Mesodermal cell (in vitro differentiated cells): ENCODE measurements around the gene LGALS12.

Experiments used
- H3K27ac ChIP-seq: 2 replicates; pipeline ENCODE4 v1.7.0; 2013; ENCODE audit warnings: mild to moderate bottlenecking, low read depth, low read length, moderate library complexity; ENCODE audit not compliant: severe bottlenecking
- H3K36me3 ChIP-seq: 2 replicates; pipeline ENCODE4 v1.7.1; 2013; ENCODE audit warnings: mild to moderate bottlenecking, low read length, moderate library complexity; ENCODE audit not compliant: control insufficient read depth, insufficient read depth
- H3K4me1 ChIP-seq: one replicate; pipeline ENCODE4 v1.7.1; 2013; ENCODE audit warnings: mild to moderate bottlenecking, low read length; ENCODE audit not compliant: insufficient read depth, control insufficient read depth, poor library complexity, severe bottlenecking
- H3K4me3 ChIP-seq: 2 replicates; pipeline ENCODE4 v1.7.0; 2013; ENCODE audit warnings: low read length, control low read depth, mild to moderate bottlenecking; ENCODE audit not compliant: insufficient read depth, poor library complexity, severe bottlenecking; ENCODE audit errors: extremely low read depth
- H3K9me3 ChIP-seq: 2 replicates; pipeline ENCODE4 v1.7.1; 2013; ENCODE audit warnings: mild to moderate bottlenecking, low read length, moderate library complexity; ENCODE audit not compliant: control insufficient read depth
- WGBS, 2 experiments: methylation state at CpG; one replicate each; pipeline ENCODE4 v1.1.5; 2013; ENCODE audit warnings: missing lambda C conversion rate in 2 of 2; ENCODE audit not compliant: insufficient coverage in 2 of 2; 5-methylcytosine and 5-hydroxymethylcytosine counted together

The LGALS12 gene

DNA sequence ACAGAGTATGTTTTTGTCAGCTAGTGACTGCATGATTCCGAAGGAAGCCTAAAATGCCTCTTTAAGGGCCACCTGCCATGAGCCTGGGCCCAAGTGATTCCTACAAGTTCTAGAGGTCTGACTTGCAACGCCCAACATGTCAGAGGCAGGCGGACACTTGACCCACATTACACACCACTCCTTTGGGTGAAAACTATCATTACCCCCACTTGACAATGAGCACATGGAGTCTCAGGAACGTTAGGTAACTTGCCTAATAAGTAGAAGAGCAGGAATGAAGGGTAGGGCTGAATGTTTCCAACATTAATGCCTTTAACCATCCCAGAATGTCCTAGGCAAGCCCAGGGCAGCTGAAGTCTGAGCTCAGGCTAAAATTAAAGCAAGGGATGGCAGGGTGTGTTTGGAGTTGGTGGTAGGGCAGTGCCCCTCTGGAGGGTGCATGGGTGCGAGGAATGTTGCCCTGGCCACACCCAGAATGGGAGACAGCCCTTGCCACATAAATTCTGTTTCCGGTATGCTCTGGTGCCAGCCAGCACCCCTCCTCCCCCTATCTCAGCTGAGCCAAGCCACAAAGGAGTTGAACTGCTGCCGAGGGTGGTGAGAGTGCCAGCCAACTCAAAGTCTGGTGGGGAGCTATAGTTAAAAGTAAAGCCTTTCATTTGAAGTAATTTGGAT lies 54.8 kb downstream of the LGALS12 start:
- H3K4me3 ChIP-seq, result no peak overlapping the region
- H3K9me3 ChIP-seq, result no peaks in the 10 kb centered on the region
- no peaks in the 10 kb centered on the region for H3K36me3 ChIP-seq
- H3K4me1 ChIP-seq, result no peaks in the 10 kb centered on the region
- H3K27ac ChIP-seq, result no peak overlapping the region
- WGBS, 2 experiments, result 78 to 82% methylated on average over 3 to 4 of the region's 7 CpGs

DNA sequence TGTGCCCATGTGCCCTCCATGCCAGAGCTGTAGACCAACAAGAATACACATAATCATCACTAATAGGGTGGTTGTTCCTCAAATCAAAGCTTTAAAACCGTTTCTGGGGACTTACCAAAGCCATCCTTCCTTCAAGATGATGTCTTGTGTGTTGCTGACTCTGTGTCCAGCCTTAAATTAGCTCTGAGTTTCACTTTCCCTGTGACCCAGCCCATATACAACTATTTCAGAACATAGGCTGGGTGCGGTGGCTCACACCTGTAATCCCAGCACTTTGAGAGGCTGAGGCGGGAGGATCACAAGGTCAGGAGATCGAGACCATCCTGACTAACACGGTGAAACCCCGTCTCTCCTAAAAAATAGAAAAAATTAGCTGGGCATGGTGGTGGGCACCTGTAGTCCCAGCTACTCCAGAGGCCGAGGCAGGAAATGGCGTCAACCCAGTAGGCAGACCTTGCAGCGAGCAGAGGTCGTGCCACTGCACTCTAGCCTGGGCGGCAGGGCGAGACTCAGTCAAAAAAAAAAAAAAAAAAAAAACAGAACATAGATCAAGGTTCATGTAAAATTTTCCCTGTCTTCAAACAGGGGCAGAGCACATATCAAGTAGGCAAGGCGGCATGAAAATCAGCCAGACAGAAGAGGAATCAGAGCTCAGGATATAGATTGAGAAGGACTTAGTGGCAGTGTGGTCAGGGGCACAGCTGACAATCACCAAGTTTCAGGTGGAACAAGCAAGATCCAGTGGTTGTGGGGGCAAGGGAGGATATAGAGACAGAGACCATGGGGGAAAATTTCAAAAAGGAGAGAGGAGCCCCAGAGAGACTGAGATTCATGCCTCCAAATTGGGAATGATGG lies 57.5 kb downstream of the LGALS12 start, which contains the start of gene PLAAT2:
Gene PLAAT2, minus strand, starts transcription at position 179 of the 855 bp plus-strand sequence. Its CDS starts 55 bp downstream, at position 124.
- H3K36me3 ChIP-seq, result no peaks in the 10 kb centered on the region
- H3K9me3 ChIP-seq, result no peaks in the 10 kb centered on the region
- H3K4me3 ChIP-seq, result no peak within 1 kb of the TSS
- no peaks in the 10 kb centered on the region for H3K4me1 ChIP-seq
- H3K27ac ChIP-seq, result no peak within 1 kb of the TSS
- 92 to 99% methylated on average over 4 to 8 of the region's 13 CpGs for WGBS, 2 experiments

DNA sequence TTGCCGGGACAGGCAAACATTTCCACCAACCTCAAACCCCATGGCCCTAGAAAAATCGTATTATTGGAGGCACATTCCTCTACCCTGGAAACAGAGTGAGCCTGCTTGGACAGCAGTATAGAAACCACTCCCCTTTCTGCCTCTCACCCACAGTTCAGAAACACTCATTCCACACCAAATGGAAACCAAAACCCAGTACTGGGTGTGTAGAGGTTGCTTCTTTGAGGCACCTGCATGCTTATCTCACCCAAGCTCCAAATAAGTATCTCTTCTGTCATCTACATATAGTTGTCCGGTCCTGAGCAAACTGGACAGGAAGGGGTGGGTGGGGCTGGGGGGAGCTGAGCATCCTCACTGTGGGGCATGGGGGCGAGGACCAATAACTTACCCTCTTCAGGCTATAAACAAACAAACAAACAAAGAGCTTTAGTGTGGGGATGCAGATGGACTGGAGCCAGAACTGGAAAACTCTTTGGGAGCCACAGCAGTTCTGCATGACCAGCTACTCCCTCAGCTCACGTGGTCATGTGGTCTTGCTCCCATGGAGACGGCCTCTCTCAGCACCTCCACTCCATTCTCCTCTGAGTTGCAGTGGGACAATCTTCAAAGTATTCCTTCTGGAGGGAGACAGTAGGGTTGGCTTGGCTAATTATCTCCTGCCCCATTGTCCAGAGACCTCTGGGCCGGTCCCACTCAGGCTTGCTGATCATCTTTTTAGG lies 58.3 kb downstream of the LGALS12 start:
- Histone ChIP-seq H3K9me3 (no peaks in the 10 kb centered on the region), H3K4me3 (no peak overlapping the region), H3K27ac (no peak overlapping the region), H3K36me3 (no peaks in the 10 kb centered on the region), H3K4me1 (no peaks in the 10 kb centered on the region)
- 93 to 100% methylated on average over 3 to 5 of the region's 7 CpGs for WGBS, 2 experiments

DNA sequence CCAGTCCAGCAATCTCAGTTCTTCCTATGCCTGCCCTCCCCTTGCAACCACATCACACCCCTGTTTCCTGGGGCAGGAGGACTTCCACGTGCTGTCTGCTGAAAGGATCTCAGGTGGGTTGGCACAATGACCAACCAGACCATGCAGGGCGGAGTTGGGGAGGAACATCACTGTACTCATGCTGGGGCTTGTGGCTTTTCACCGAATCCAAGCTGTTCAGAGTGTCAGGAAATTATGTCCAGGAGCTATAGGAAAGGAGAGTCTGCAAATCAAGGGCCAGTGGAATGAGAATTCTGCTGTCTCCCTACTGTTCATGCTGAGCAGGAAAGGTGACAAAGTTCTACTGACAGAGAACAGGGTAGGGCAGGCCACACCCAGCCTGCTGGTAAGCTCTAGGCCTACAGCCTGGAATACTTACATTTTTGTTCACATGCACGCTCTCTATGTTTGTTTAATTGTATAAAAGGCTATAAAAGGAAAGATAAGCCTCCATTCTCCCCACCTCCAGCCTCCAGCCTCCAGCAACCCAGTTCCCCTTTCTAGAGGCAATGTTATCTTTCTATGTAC lies 59.0 kb downstream of the LGALS12 start:
- Histone ChIP-seq H3K36me3 (no peaks in the 10 kb centered on the region), H3K9me3 (no peaks in the 10 kb centered on the region), H3K4me3 (no peak overlapping the region), H3K27ac (no peak overlapping the region), H3K4me1 (no peaks in the 10 kb centered on the region)
- WGBS, 2 experiments, result 89 to 94% methylated on average over 2 to 3 of the region's 4 CpGs
